ENCODE data around the gene SORBS1.

DNA sequence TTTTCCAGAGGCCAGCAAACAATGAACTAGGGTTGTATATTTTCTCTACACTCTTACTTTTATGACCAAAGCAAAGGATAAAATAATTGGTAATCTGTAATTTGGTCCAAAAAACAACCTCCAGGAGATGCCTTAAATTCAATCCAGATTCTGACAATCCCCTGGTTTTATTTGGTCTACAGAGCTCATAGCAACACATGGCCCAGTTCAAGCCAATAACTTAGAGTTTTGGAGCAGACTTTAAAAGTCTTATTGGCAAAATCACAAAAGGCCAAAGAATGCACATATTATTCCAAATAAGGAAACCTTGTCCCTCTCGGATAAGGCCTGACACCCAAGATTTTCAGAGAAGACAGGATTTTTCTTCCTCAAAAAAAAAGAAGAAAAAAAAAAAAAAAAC, 51.9 kb downstream of the SORBS1 start:
- TF ChIP-seq ZNF366 (tag by site-specific recombination; conservative IDR thresholded peaks at IDR 0.05) = no peak
- no peak for TF ChIP-seq ZNF558 (tag by site-specific recombination; IDR thresholded peaks at IDR 0.05)
- TF ChIP-seq, protein P1, sequence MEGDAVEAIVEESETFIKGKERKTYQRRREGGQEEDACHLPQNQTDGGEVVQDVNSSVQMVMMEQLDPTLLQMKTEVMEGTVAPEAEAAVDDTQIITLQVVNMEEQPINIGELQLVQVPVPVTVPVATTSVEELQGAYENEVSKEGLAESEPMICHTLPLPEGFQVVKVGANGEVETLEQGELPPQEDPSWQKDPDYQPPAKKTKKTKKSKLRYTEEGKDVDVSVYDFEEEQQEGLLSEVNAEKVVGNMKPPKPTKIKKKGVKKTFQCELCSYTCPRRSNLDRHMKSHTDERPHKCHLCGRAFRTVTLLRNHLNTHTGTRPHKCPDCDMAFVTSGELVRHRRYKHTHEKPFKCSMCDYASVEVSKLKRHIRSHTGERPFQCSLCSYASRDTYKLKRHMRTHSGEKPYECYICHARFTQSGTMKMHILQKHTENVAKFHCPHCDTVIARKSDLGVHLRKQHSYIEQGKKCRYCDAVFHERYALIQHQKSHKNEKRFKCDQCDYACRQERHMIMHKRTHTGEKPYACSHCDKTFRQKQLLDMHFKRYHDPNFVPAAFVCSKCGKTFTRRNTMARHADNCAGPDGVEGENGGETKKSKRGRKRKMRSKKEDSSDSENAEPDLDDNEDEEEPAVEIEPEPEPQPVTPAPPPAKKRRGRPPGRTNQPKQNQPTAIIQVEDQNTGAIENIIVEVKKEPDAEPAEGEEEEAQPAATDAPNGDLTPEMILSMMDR (tag by site-specific recombination; IDR thresholded peaks at IDR 0.05) = no peak
- no peak for TF ChIP-seq SETDB1 (IDR thresholded peaks at IDR 0.05; ENCODE audit: insufficient read length, low read length)
- TF ChIP-seq SP2 (tag by site-specific recombination; IDR thresholded peaks at IDR 0.05) = no peak
- TF ChIP-seq KLF10 (tag by site-specific recombination; IDR thresholded peaks at IDR 0.05) = no peak
- TF ChIP-seq, protein P2, sequence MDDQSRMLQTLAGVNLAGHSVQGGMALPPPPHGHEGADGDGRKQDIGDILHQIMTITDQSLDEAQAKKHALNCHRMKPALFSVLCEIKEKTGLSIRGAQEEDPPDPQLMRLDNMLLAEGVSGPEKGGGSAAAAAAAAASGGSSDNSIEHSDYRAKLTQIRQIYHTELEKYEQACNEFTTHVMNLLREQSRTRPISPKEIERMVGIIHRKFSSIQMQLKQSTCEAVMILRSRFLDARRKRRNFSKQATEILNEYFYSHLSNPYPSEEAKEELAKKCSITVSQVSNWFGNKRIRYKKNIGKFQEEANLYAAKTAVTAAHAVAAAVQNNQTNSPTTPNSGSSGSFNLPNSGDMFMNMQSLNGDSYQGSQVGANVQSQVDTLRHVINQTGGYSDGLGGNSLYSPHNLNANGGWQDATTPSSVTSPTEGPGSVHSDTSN (CRISPR knock-in tag; IDR thresholded peaks at IDR 0.05) = no peak
- no peak for TF ChIP-seq ZNF138 (tag by site-specific recombination; IDR thresholded peaks at IDR 0.05; ENCODE audit: borderline replicate concordance)
- no peak for TF ChIP-seq ZNF174 (tag by site-specific recombination; IDR thresholded peaks at IDR 0.05)

All from HEK293 (cell line).